Measurements from ENCODE around the gene URI1. TPM values are rescaled to one million over a fixed set of nuclear protein-coding genes. Genes with fewer than 3 reads are reported as not detected.

Gene URI1
- total RNA-seq, 2 donors from 2014 or later, result 38.2 to 60.7 TPM

- no peak for TF ChIP-seq CTCF (IDR thresholded peaks at IDR 0.05)
- no peak for TF ChIP-seq POLR2A (IDR thresholded peaks at IDR 0.05)
- ATAC-seq, result no peak
- no peaks in the 10 kb centered on the region for H3K36me3 ChIP-seq (replicated peaks in 1 of 2; ENCODE audit: insufficient read depth in 1 of 2, low read depth in 2 of 2)
- WGBS, 2 donors, result 96 to 100% methylated on average over 1 of the region's 1 CpG
- no peak overlapping the region for H3K4me3 ChIP-seq
- intact Hi-C loops (cut with DNase I), result no loop called here
- no peaks in the 10 kb centered on the region for H3K27me3 ChIP-seq
- H3K9me3 ChIP-seq, result no peaks in the 10 kb centered on the region
- no peak overlapping the region for H3K27ac ChIP-seq
- H3K4me1 ChIP-seq, result no peaks in the 10 kb centered on the region
- no peak for DNase-seq
Measured at GRCh38 chr19:30022659-30023058, 80.6 kb downstream of the URI1 start.

GRCh38 chr19:30023330-30023729 is 81.3 kb downstream of the URI1 start:
- ATAC-seq (no peak), DNase-seq (no peak)
- H3K27me3 ChIP-seq, result no peaks in the 10 kb centered on the region
- H3K4me3 ChIP-seq, result no peak overlapping the region
- no peak for TF ChIP-seq POLR2A (IDR thresholded peaks at IDR 0.05)
- no peak for TF ChIP-seq CTCF (IDR thresholded peaks at IDR 0.05)
- H3K36me3 ChIP-seq (replicated peaks in 1 of 2; ENCODE audit: insufficient read depth in 1 of 2, low read depth in 2 of 2), result no peaks in the 10 kb centered on the region
- intact Hi-C loops (cut with DNase I), result no loop called here
- no peak overlapping the region for H3K27ac ChIP-seq
- H3K4me1 ChIP-seq, result no peaks in the 10 kb centered on the region
- H3K9me3 ChIP-seq, result no peaks in the 10 kb centered on the region

- H3K4me1 ChIP-seq, result no peaks in the 10 kb centered on the region
- H3K4me3 ChIP-seq, result no peak overlapping the region
- intact Hi-C loops (cut with DNase I), result no loop called here
- ATAC-seq, result no peak
- H3K27me3 ChIP-seq, result no peaks in the 10 kb centered on the region
- no peak for DNase-seq
- H3K36me3 ChIP-seq (replicated peaks in 1 of 2; ENCODE audit: insufficient read depth in 1 of 2, low read depth in 2 of 2), result no peaks in the 10 kb centered on the region
- no peak overlapping the region for H3K27ac ChIP-seq
- H3K9me3 ChIP-seq, result no peaks in the 10 kb centered on the region
- no peak for TF ChIP-seq CTCF (IDR thresholded peaks at IDR 0.05)
- TF ChIP-seq POLR2A (IDR thresholded peaks at IDR 0.05), result no peak
Measured at GRCh38 chr19:30024091-30024490, 82.1 kb downstream of the URI1 start.

- Histone ChIP-seq H3K27ac (no peak overlapping the region), H3K36me3 (replicated peaks in 1 of 2; ENCODE audit: insufficient read depth in 1 of 2, low read depth in 2 of 2) (no peaks in the 10 kb centered on the region), H3K9me3 (no peaks in the 10 kb centered on the region), H3K27me3 (no peaks in the 10 kb centered on the region), H3K4me1 (no peaks in the 10 kb centered on the region), H3K4me3 (no peak overlapping the region)
- intact Hi-C loops (cut with DNase I), result no loop called here
- DNase-seq (no peak), ATAC-seq (no peak)
- WGBS, 2 donors, result 100% methylated on average over 1 of the region's 1 CpG
- no peak for TF ChIP-seq POLR2A (IDR thresholded peaks at IDR 0.05)
- TF ChIP-seq CTCF (IDR thresholded peaks at IDR 0.05), result no peak
Measured at GRCh38 chr19:30026933-30027332, 84.9 kb downstream of the URI1 start.

GRCh38 chr19:30028118-30028991 is 86.3 kb downstream of the URI1 start:
- ATAC-seq (no peak), DNase-seq (no peak)
- Histone ChIP-seq H3K27ac (no peak overlapping the region), H3K4me3 (no peak overlapping the region), H3K27me3 (no peaks in the 10 kb centered on the region), H3K9me3 (no peaks in the 10 kb centered on the region), H3K36me3 (replicated peaks in 1 of 2; ENCODE audit: insufficient read depth in 1 of 2, low read depth in 2 of 2) (no peaks in the 10 kb centered on the region), H3K4me1 (no peaks in the 10 kb centered on the region)
- intact Hi-C loops (cut with DNase I), result no loop called here
- WGBS, 2 donors, result 85 to 87% methylated on average over 2 of the region's 2 CpGs
- TF ChIP-seq POLR2A (IDR thresholded peaks at IDR 0.05) (no peak), CTCF (IDR thresholded peaks at IDR 0.05) (no peak)

All from body of pancreas (tissue), 4 donors.